ENCODE measurements around the gene FAM53A. TPM values are rescaled to one million over a fixed set of nuclear protein-coding genes. Genes with fewer than 3 reads are reported as not detected.

FAM53A gene
- total and polyA plus RNA-seq, 8 donors = 1.5 to 4.3 (median 2.3) TPM

DNA sequence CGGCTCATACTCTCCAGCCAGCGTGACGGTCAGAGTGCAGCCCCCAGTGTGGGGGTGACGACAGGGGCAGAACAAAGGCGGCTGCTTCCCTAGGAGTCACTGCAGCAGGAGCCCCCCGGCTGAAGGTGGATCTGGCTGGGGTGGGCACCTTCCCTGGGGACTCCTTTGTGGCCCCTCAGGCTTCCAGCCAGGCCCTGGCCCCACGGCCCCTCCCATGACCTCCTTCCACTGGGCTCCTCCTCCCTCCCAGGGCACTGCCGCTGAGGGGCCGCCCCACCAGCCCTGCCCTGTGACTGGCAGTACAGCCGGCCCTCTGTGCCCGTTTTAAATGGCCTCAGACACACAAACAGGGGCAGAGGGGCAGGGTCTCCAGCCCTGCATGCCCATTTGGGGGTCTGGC lies 61.9 kb downstream of the FAM53A start:
- DNase-seq (no peak), ATAC-seq (no peak)
- Histone ChIP-seq H3K9me3 (peaks cover 0 to 4% of the 10 kb centered on the region in 2 donors), H3K4me3 (no peak overlapping the region), H3K36me3 (no peaks in the 10 kb centered on the region), H3K27me3 (no peaks in the 10 kb centered on the region), H3K27ac (no peak overlapping the region), H3K4me1 (no peaks in the 10 kb centered on the region)
- intact Hi-C loops (cut with DNase I) = loop anchor here in 1 of 2 donors (10.0 kb wide), 1 partner anchor 257 kb away; no protein-coding TSS in a partner anchor
- TF ChIP-seq, protein P1, sequence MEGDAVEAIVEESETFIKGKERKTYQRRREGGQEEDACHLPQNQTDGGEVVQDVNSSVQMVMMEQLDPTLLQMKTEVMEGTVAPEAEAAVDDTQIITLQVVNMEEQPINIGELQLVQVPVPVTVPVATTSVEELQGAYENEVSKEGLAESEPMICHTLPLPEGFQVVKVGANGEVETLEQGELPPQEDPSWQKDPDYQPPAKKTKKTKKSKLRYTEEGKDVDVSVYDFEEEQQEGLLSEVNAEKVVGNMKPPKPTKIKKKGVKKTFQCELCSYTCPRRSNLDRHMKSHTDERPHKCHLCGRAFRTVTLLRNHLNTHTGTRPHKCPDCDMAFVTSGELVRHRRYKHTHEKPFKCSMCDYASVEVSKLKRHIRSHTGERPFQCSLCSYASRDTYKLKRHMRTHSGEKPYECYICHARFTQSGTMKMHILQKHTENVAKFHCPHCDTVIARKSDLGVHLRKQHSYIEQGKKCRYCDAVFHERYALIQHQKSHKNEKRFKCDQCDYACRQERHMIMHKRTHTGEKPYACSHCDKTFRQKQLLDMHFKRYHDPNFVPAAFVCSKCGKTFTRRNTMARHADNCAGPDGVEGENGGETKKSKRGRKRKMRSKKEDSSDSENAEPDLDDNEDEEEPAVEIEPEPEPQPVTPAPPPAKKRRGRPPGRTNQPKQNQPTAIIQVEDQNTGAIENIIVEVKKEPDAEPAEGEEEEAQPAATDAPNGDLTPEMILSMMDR (IDR thresholded peaks at IDR 0.05) = no peak

GRCh38 chr4:1621526-1621925 lies 62.6 kb downstream of the FAM53A start:
- DNase-seq (no peak), ATAC-seq (no peak)
- TF ChIP-seq, protein P1 (IDR thresholded peaks at IDR 0.05) = no peak
- no peaks in the 10 kb centered on the region for H3K4me1 ChIP-seq
- no peaks in the 10 kb centered on the region for H3K27me3 ChIP-seq
- H3K27ac ChIP-seq = no peak overlapping the region
- H3K4me3 ChIP-seq = no peak overlapping the region
- intact Hi-C loops (cut with DNase I) = loop anchor here in 1 of 2 donors (10.0 kb wide), 1 partner anchor 257 kb away; no protein-coding TSS in a partner anchor
- H3K36me3 ChIP-seq = no peaks in the 10 kb centered on the region
- H3K9me3 ChIP-seq = peaks cover 0 to 4% of the 10 kb centered on the region in 2 donors

- intact Hi-C loops (cut with DNase I) = no loop called here
- Histone ChIP-seq H3K9me3 (peaks cover 0 to 4% of the 10 kb centered on the region in 2 donors), H3K27me3 (no peaks in the 10 kb centered on the region), H3K4me1 (no peaks in the 10 kb centered on the region), H3K27ac (no peak overlapping the region), H3K4me3 (no peak overlapping the region), H3K36me3 (no peaks in the 10 kb centered on the region)
- ATAC-seq (no peak), DNase-seq (no peak)
- TF ChIP-seq, protein P1 (IDR thresholded peaks at IDR 0.05) = no peak
These were observed 64.9 kb downstream of the FAM53A start for GRCh38 chr4:1619151-1619672.

DNA sequence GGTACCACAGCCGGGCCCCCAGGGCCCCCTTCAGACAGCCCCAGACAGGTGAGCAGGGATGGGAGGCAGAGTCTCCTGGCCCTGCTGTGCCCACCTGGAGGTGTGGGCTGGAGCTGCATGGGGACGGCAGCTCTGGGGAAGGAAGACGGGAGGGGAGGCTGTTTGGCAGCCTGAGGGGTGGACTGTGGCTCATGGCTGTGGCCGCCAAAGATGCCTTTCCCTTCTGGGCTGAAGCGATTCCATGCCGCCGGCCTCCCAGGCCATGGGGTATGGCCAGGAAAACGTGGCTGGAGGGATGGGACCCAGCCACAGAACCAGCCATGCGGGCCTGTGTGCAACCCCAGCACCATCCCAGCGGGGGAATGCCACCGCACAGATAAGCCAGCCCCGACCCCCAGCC lies 65.7 kb downstream of the FAM53A start:
- intact Hi-C loops (cut with DNase I) = no loop called here
- DNase-seq = no peak

GRCh38 chr4:1616557-1616930 lies 67.6 kb downstream of the FAM53A start:
- intact Hi-C loops (cut with DNase I) = no loop called here
- Histone ChIP-seq H3K27me3 (no peaks in the 10 kb centered on the region), H3K4me3 (no peak overlapping the region), H3K27ac (no peak overlapping the region), H3K4me1 (no peaks in the 10 kb centered on the region), H3K36me3 (no peaks in the 10 kb centered on the region), H3K9me3 (peaks cover 0 to 4% of the 10 kb centered on the region in 2 donors)
- DNase-seq = peak in 2 of 4 donors; percentile 14 to 26
- TF ChIP-seq, protein P1 (IDR thresholded peaks at IDR 0.05) = no peak
- ATAC-seq = peak; percentile 19

More for the DNA sequence above, 65.7 kb downstream of the FAM53A start:
- Histone ChIP-seq H3K4me1 (no peaks in the 10 kb centered on the region), H3K36me3 (no peaks in the 10 kb centered on the region), H3K9me3 (peaks cover 0 to 4% of the 10 kb centered on the region in 2 donors), H3K27me3 (no peaks in the 10 kb centered on the region), H3K4me3 (no peak overlapping the region), H3K27ac (no peak overlapping the region)
- TF ChIP-seq, protein P1 (IDR thresholded peaks at IDR 0.05) = no peak
- ATAC-seq = no peak

All from left lung (tissue), 10 donors.